Stimulated activated CD4-positive, alpha-beta T cell treated with anti-CD3 and anti-CD28 coated beads, Interleukin-4, amount 100 ng/mL, for 48 hours (primary cell): ENCODE results near the gene SEC24A.
"Not testable (repeated sequence)": the region's sequence is repeated elsewhere in the genome, so short reads cannot be mapped to it uniquely, and the experiment has no call there.

ENCODE experiments used
- DNase-seq, 2 donors: peaks; one replicate each; pipeline ENCODE4 v3.0.0-alpha.2; 2020; ENCODE audit warnings: low read depth in 2 of 2

The SEC24A gene

GRCh38 chr5:134649163-134649835, 714 bp downstream of the SEC24A start:
- no peak for DNase-seq

GRCh38 chr5:134650660-134651059, 2.1 kb downstream of the SEC24A start:
- not testable (repeated sequence) for DNase-seq

GRCh38 chr5:134651531-134651930, 2.9 kb downstream of the SEC24A start:
- DNase-seq = no peak

- DNase-seq = no peak
Observed at GRCh38 chr5:134656690-134657089, 8.1 kb downstream of the SEC24A start.

GRCh38 chr5:134659456-134659855, 10.9 kb downstream of the SEC24A start:
- no peak for DNase-seq

GRCh38 chr5:134659922-134660321, 11.3 kb downstream of the SEC24A start:
- no peak for DNase-seq

- DNase-seq = no peak
Observed at GRCh38 chr5:134662971-134663370, 14.4 kb downstream of the SEC24A start.

GRCh38 chr5:134664448-134664847, 15.9 kb downstream of the SEC24A start:
- DNase-seq = no peak

GRCh38 chr5:134673546-134673945, 25.0 kb downstream of the SEC24A start:
- not testable (repeated sequence) for DNase-seq

- DNase-seq = not testable (repeated sequence)
Observed at GRCh38 chr5:134677357-134677756, 28.8 kb downstream of the SEC24A start.

- DNase-seq = not testable (repeated sequence)
Observed at GRCh38 chr5:134690144-134690543, 41.6 kb downstream of the SEC24A start.

GRCh38 chr5:134692722-134693121, 44.1 kb downstream of the SEC24A start:
- no peak for DNase-seq

- DNase-seq = no peak
Observed at GRCh38 chr5:134708301-134708700, 59.7 kb downstream of the SEC24A start.

GRCh38 chr5:134714120-134714519, 65.5 kb downstream of the SEC24A start:
- DNase-seq = no peak

GRCh38 chr5:134714541-134714940, 66.0 kb downstream of the SEC24A start:
- DNase-seq = no peak

- not testable (repeated sequence) for DNase-seq
Observed at GRCh38 chr5:134715466-134715865, 66.9 kb downstream of the SEC24A start.

GRCh38 chr5:134724872-134725271, 76.3 kb downstream of the SEC24A start:
- no peak for DNase-seq

GRCh38 chr5:134732819-134733218, 84.2 kb downstream of the SEC24A start:
- no peak for DNase-seq

- DNase-seq = no peak
Observed at GRCh38 chr5:134735243-134735642, 86.7 kb downstream of the SEC24A start.

- no peak for DNase-seq
Observed at GRCh38 chr5:134736173-134736812, 87.7 kb downstream of the SEC24A start.

- DNase-seq = peak; percentile 94 to 97
Observed at GRCh38 chr5:134738133-134738962, 89.8 kb downstream of the SEC24A start, which contains the start of gene CAMLG. Gene CAMLG (plus strand): TSS chr5:134738548. CDS start chr5:134738621, 73 bp downstream.

- DNase-seq = peak in 1 of 2 donors; percentile 8
Observed at GRCh38 chr5:134738963-134739661, 90.5 kb downstream of the SEC24A start.
